Keratinocyte (primary cell): ENCODE measurements around the gene PLEKHO1.

Experiments used
- EZH2 ChIP-seq: IDR thresholded peaks from one replicate; pipeline ENCODE4 v1.6.1; 2012; ENCODE audit warnings: inconsistent platforms, mild to moderate bottlenecking, low read length, moderate library complexity
- TF ChIP-seq, protein P1 (sequence below), 3 experiments: IDR thresholded peaks in 1 of 3; conservative IDR thresholded peaks in 1 of 3; optimal IDR thresholded peaks in 1 of 3; 2 replicates in 2 of 3; 3 replicates in 1 of 3; pipeline versions ENCODE3 to v1.5.1; 2011; ENCODE audit warnings: low read length in 3 of 3, mild to moderate bottlenecking in 3 of 3, moderate library complexity in 2 of 3, control low read depth in 1 of 3, inconsistent platforms in 1 of 3; ENCODE audit not compliant: insufficient read depth in 2 of 3; ENCODE audit errors: extremely low read depth in 1 of 3

DNA sequence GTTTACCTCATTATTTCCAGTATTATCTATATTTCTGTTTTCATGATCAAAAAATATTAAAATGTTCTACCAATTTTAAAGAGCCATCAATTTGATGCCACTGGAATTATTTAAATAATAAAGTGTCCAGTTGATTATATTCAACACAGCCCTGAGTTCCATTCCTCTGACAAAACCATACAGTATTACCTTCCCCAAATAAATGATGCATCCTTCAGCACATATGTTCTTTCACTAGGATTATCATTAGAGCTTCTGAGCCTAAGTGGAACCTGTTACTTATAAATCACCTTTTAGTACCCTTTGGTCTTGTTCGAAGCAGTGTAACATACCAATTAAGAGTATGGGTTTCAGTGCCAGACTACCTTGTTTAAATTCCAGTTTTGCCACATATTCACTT lies 17.3 kb upstream of the PLEKHO1 start:
- TF ChIP-seq, protein P1, sequence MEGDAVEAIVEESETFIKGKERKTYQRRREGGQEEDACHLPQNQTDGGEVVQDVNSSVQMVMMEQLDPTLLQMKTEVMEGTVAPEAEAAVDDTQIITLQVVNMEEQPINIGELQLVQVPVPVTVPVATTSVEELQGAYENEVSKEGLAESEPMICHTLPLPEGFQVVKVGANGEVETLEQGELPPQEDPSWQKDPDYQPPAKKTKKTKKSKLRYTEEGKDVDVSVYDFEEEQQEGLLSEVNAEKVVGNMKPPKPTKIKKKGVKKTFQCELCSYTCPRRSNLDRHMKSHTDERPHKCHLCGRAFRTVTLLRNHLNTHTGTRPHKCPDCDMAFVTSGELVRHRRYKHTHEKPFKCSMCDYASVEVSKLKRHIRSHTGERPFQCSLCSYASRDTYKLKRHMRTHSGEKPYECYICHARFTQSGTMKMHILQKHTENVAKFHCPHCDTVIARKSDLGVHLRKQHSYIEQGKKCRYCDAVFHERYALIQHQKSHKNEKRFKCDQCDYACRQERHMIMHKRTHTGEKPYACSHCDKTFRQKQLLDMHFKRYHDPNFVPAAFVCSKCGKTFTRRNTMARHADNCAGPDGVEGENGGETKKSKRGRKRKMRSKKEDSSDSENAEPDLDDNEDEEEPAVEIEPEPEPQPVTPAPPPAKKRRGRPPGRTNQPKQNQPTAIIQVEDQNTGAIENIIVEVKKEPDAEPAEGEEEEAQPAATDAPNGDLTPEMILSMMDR (optimal IDR thresholded peaks at IDR 0.05 in 1 of 3, IDR thresholded peaks at IDR 0.05 in 1 of 3, conservative IDR thresholded peaks at IDR 0.05 in 1 of 3; ENCODE audit: extremely low read depth in 1 of 3, insufficient read depth in 2 of 3, low read length in 3 of 3), result no peak
- no peak for TF ChIP-seq EZH2
